PFSK-1 (cell line): Measurements from ENCODE around the gene CIP2A.

ENCODE experiments used
- POLR2AphosphoS5 ChIP-seq: IDR thresholded peaks from 2 replicates; pipeline ENCODE4 v1.6.1; 2012; ENCODE audit warnings: low read depth, mild to moderate bottlenecking, control low read depth, low read length, moderate library complexity
- REST ChIP-seq, 2 experiments: IDR thresholded peaks; 2 replicates each; pipeline versions ENCODE4 v1.6.1 to v1.8.0; 2011 to 2012; ENCODE audit warnings: low read depth in 2 of 2, low read length in 2 of 2, control low read depth in 1 of 2, inconsistent platforms in 1 of 2, mild to moderate bottlenecking in 1 of 2, moderate library complexity in 1 of 2; ENCODE audit not compliant: insufficient read depth in 1 of 2
- TAF1 ChIP-seq: IDR thresholded peaks from 2 replicates; pipeline ENCODE4 v1.6.1; 2012; ENCODE audit warnings: low read length, control low read depth, borderline replicate concordance; ENCODE audit not compliant: insufficient read depth

DNA sequence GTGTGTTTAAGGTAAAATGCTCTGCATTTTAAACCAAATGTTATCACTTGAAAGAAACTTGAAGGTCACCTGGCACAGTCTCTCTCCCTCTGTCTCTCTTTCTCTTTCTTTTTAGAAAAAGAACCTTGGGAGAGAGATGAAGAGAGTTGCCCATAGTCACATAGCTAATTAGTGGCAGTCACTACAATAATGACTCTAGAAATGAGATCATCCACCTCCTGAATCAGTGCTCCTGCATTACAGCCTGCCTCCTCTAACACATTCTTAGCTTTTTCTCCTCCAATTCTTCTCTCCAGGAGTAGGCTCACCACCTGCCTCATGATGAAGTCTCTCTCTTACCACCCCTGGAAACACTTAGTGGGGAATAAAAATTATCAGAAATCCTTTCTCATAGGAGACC, 81.3 kb downstream of the CIP2A start:
- TF ChIP-seq TAF1 (no peak), REST (IDR thresholded peaks at IDR 0.05; ENCODE audit: insufficient read depth in 1 of 2, low read depth in 2 of 2, low read length in 2 of 2) (no peak), POLR2AphosphoS5 (no peak)
